B cell (primary cell): ENCODE results near the gene CTIF. TPM values are rescaled to one million over a fixed set of nuclear protein-coding genes. Genes with fewer than 3 reads are reported as not detected.

Experiments
- ATAC-seq: fragments of 200-7000 bp; cut with Tn5 transposase; one replicate; pipeline ENCODE4 v1.10.0; 2021; ENCODE audit warnings: low read depth, mild to moderate bottlenecking, moderate number of reproducible peaks, moderate library complexity
- CTCF ChIA-PET: fragments of 350-600 bp; sonication (Branson Sonifier 250); formaldehyde crosslinking; loops from one replicate; lab custom pipeline; 2021; ENCODE audit warnings: antibody characterized with exemption, inconsistent platforms; lab: Charles Lee
- POLR2A ChIA-PET: fragments of 350-600 bp; sonication (Branson Sonifier 250); formaldehyde crosslinking; loops from one replicate; lab custom pipeline; 2021; ENCODE audit warnings: antibody characterized with exemption; lab: Charles Lee
- DNase-seq: peaks from one replicate; pipeline ENCODE4 v3.0.0; 2013
- H2AFZ ChIP-seq: 2 replicates; pipeline ENCODE4 v1.6.1; 2012; ENCODE audit warnings: mild to moderate bottlenecking, low read depth, low read length; ENCODE audit not compliant: insufficient read depth, poor library complexity, severe bottlenecking
- H3K27ac ChIP-seq, 2 donors: 1 replicate in 1 of 2; 2 replicates in 1 of 2; pipeline ENCODE4 v1.5.1; 2012 to 2013; ENCODE audit warnings: low read length in 2 of 2, mild to moderate bottlenecking in 2 of 2, moderate library complexity in 1 of 2
- H3K27me3 ChIP-seq, 4 experiments: fragments of 200-600 bp in 1 of 4; sonication (generic) in 1 of 4; replicated peaks in 1 of 4; 1 replicate in 2 of 4; 2 replicates in 2 of 4; pipeline versions ENCODE4 v1.6.1 to v1.7.0; 2013 to 2016; ENCODE audit warnings: low read length in 3 of 4, mild to moderate bottlenecking in 2 of 4, mixed read lengths in 1 of 4, moderate library complexity in 1 of 4; ENCODE audit not compliant: insufficient read depth in 4 of 4, control insufficient read depth in 3 of 4; ENCODE audit errors: control extremely low read depth in 1 of 4
- H3K36me3 ChIP-seq, 2 experiments: replicated peaks in 1 of 2; 1 replicate in 1 of 2; 2 replicates in 1 of 2; pipeline versions ENCODE4 v1.6.1 to v1.7.1; 2013; ENCODE audit warnings: low read length in 1 of 2; ENCODE audit not compliant: insufficient read depth in 2 of 2, control insufficient read depth in 1 of 2; ENCODE audit errors: control extremely low read depth in 1 of 2, extremely low read depth in 1 of 2
- H3K4me1 ChIP-seq, 2 donors: fragments of 200-600 bp in 1 of 2; sonication (generic) in 1 of 2; 1 replicate in 1 of 2; 2 replicates in 1 of 2; pipeline versions ENCODE4 v1.5.1 to v1.6.1; 2013 to 2017; ENCODE audit warnings: low read length in 2 of 2; ENCODE audit not compliant: control insufficient read depth in 2 of 2, insufficient read depth in 2 of 2
- H3K4me2 ChIP-seq: replicated peaks from 2 replicates; pipeline ENCODE3; 2012; ENCODE audit warnings: mild to moderate bottlenecking, low read depth, low read length; ENCODE audit not compliant: poor library complexity, severe bottlenecking
- H3K4me3 ChIP-seq, 5 experiments: fragments of 200-600 bp in 1 of 5; sonication (generic) in 1 of 5; 1 replicate in 3 of 5; 2 replicates in 2 of 5; pipeline versions ENCODE4 v1.5.1 to v1.7.0; 2011 to 2016; ENCODE audit warnings: low read length in 4 of 5, mild to moderate bottlenecking in 4 of 5, low read depth in 2 of 5, control low read depth in 1 of 5, moderate library complexity in 1 of 5; ENCODE audit not compliant: insufficient read depth in 1 of 5; ENCODE audit errors: control extremely low read depth in 1 of 5, extremely low read depth in 1 of 5
- H3K79me2 ChIP-seq: fragments of 200-600 bp; sonication (generic); one replicate; pipeline ENCODE4 v1.6.0; 2016; ENCODE audit warnings: low read length; ENCODE audit not compliant: control insufficient read depth, insufficient read depth
- H3K9ac ChIP-seq: fragments of 200-600 bp; sonication (generic); 2 replicates; pipeline ENCODE4 v1.6.1; 2017; ENCODE audit warnings: mild to moderate bottlenecking, low read length, moderate library complexity
- H3K9me3 ChIP-seq, 3 donors: one replicate each; pipeline versions ENCODE4 v1.6.1 to v1.7.1; 2013; ENCODE audit warnings: low read length in 2 of 3; ENCODE audit not compliant: control insufficient read depth in 2 of 3, insufficient read depth in 1 of 3; ENCODE audit errors: control extremely low read depth in 1 of 3
- H4K20me1 ChIP-seq: 2 replicates; pipeline ENCODE4 v1.6.0; 2012; ENCODE audit warnings: mild to moderate bottlenecking, low read length; ENCODE audit not compliant: insufficient read depth, control insufficient read depth, poor library complexity, severe bottlenecking
- H3K27ac Mint-ChIP-seq: one replicate; pipeline ENCODE4 v1.8.0; 2021; ENCODE audit warnings: mixed read lengths
- H3K27me3 Mint-ChIP-seq: one replicate; pipeline ENCODE4 v1.8.0; 2021; ENCODE audit warnings: mixed read lengths
- H3K4me1 Mint-ChIP-seq: one replicate; pipeline ENCODE4 v1.8.0; 2021; ENCODE audit warnings: mixed read lengths
- H3K4me3 Mint-ChIP-seq: one replicate; pipeline ENCODE4 v1.8.0; 2021; ENCODE audit warnings: mixed read lengths
- H3K9me3 Mint-ChIP-seq: one replicate; pipeline ENCODE4 v1.8.0; 2022; ENCODE audit warnings: mixed read lengths; ENCODE audit not compliant: insufficient read depth
- EZH2 ChIP-seq: IDR thresholded peaks from 2 replicates; pipeline ENCODE4 v1.6.1; 2012; ENCODE audit warnings: borderline replicate concordance, low read depth, mild to moderate bottlenecking, moderate library complexity, low read length; ENCODE audit not compliant: insufficient read depth, poor library complexity, severe bottlenecking
- WGBS: methylation state at CpG from one replicate; pipeline ENCODE4 v1.1.5; 2013; ENCODE audit warnings: missing lambda C conversion rate; ENCODE audit not compliant: insufficient coverage; 5-methylcytosine and 5-hydroxymethylcytosine counted together
- intact Hi-C: fragments of 100-400 bp; cut with micrococcal nuclease; formaldehyde crosslinking; loops from one replicate; pipeline ENCODE4 v1.10.0; 2022
- polyA plus RNA-seq: library from polyadenylated mRNA; depleted of rRNA; stranded (reverse); fragments of >200 nt; gene quantifications from 2 replicates; pipeline ENCODE4 v1.2.3, GENCODE V29; 2012
- total RNA-seq, 2 donors: library from RNA; stranded (reverse); fragments of 120-200 nt in 1 of 2; gene quantifications; 1 replicate in 1 of 2; 2 replicates in 1 of 2; pipeline versions ENCODE4 v1.2.3 to v1.2.4, GENCODE V29; 2013 to 2022
- TF ChIP-seq, protein P1 (sequence below): fragments of 200-600 bp; IDR thresholded peaks from one replicate; pipeline ENCODE4 v1.8.0; 2022; ENCODE audit warnings: antibody characterized with exemption, mild to moderate bottlenecking

Gene CTIF
- total and polyA plus RNA-seq, 2 donors (not counting 1 experiment from before 2014, with no cell fraction given): 3.6 to 16.2 TPM

DNA sequence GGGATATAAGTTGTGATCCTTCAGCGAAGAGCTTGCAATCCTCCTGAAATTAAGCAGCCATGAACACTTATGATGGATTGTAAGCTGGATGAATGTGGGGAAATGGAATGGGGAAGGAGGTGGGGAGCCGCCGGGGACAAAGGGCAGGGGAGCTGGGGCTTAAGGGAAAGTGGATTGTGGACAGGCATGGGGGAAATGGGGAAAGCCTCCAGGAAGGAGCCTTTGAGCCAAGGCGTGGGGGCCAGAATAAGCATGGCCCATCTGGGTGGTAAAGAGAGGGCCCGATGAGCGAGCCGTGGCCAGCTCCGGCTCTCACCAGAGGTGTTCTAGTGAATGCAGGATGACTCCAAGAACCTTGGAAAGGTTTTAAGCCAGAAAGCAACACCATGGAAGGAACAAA lies 288.0 kb downstream of the CTIF start:
- H3K9me3 ChIP-seq: peaks cover 0 to 1% (median 0%) of the 10 kb centered on the region in 3 donors
- H3K4me1 ChIP-seq: no peaks in the 10 kb centered on the region
- 96% methylated on average over 6 of the region's 8 CpGs for WGBS
- H3K4me3 ChIP-seq: no peak overlapping the region
- H3K79me2 ChIP-seq: no peaks in the 10 kb centered on the region
- Mint-ChIP-seq H3K9me3 (peaks cover 5% of the 10 kb centered on the region), H3K27me3 (no peaks in the 10 kb centered on the region), H3K4me1 (peaks cover 3% of the 10 kb centered on the region), H3K27ac (no peak overlapping the region), H3K4me3 (no peak overlapping the region)
- H3K36me3 ChIP-seq: no peaks in the 10 kb centered on the region
- TF ChIP-seq EZH2: no peak
- TF ChIP-seq, protein P1, sequence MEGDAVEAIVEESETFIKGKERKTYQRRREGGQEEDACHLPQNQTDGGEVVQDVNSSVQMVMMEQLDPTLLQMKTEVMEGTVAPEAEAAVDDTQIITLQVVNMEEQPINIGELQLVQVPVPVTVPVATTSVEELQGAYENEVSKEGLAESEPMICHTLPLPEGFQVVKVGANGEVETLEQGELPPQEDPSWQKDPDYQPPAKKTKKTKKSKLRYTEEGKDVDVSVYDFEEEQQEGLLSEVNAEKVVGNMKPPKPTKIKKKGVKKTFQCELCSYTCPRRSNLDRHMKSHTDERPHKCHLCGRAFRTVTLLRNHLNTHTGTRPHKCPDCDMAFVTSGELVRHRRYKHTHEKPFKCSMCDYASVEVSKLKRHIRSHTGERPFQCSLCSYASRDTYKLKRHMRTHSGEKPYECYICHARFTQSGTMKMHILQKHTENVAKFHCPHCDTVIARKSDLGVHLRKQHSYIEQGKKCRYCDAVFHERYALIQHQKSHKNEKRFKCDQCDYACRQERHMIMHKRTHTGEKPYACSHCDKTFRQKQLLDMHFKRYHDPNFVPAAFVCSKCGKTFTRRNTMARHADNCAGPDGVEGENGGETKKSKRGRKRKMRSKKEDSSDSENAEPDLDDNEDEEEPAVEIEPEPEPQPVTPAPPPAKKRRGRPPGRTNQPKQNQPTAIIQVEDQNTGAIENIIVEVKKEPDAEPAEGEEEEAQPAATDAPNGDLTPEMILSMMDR: no peak
- DNase-seq (no peak), ATAC-seq (no peak)
- no peaks in the 10 kb centered on the region for H3K27me3 ChIP-seq
- POLR2A ChIA-PET: no interaction called here
- no peak overlapping the region for H3K9ac ChIP-seq
- no peak overlapping the region for H2AFZ ChIP-seq
- no peak overlapping the region for H3K27ac ChIP-seq
- no peak overlapping the region for H3K4me2 ChIP-seq
- intact Hi-C loops: no loop called here
- CTCF ChIA-PET: no interaction called here
- no peaks in the 10 kb centered on the region for H4K20me1 ChIP-seq

- ATAC-seq (no peak), DNase-seq (no peak)
- peaks cover 4% of the 10 kb centered on the region for H3K4me1 Mint-ChIP-seq
- Histone ChIP-seq H3K9ac (no peak overlapping the region), H3K4me2 (no peak overlapping the region), H3K9me3 (peaks cover 0 to 1% (median 0%) of the 10 kb centered on the region in 3 donors), H2AFZ (no peak overlapping the region), H3K4me3 (no peak overlapping the region), H3K4me1 (peaks cover under 1 to 3% of the 10 kb centered on the region in 2 donors), H3K27ac (no peak overlapping the region), H3K36me3 (no peaks in the 10 kb centered on the region), H4K20me1 (no peaks in the 10 kb centered on the region), H3K27me3 (no peaks in the 10 kb centered on the region), H3K79me2 (no peaks in the 10 kb centered on the region)
- WGBS: 87% methylated on average over 21 of the region's 21 CpGs
- CTCF ChIA-PET: no interaction called here
- H3K27ac Mint-ChIP-seq: no peak overlapping the region
- H3K9me3 Mint-ChIP-seq: peaks cover 5% of the 10 kb centered on the region
- H3K4me3 Mint-ChIP-seq: no peak overlapping the region
- H3K27me3 Mint-ChIP-seq: no peaks in the 10 kb centered on the region
- TF ChIP-seq, protein P1: no peak
- no peak for TF ChIP-seq EZH2
- intact Hi-C loops: no loop called here
- POLR2A ChIA-PET: no interaction called here
Observed at GRCh38 chr18:48827291-48828193, 288.7 kb downstream of the CTIF start.
